H1 (cell line): ENCODE measurements around the gene PKN3.
A peak's percentile ranks its signal among the peaks of the same experiment; 100 is the strongest.

ENCODE experiments used
- ASH2L ChIP-seq: fragments of 200-600, 300-600 bp; sonication (generic); IDR thresholded peaks from one replicate; pipeline ENCODE4 v1.7.1; 2017; ENCODE audit warnings: low read length
- BACH1 ChIP-seq: IDR thresholded peaks from 2 replicates; pipeline ENCODE4 v1.6.1; 2012; ENCODE audit warnings: low read length, improper control_type of control experiment
- CBX5 ChIP-seq: fragments of 300-800, 300-1000 bp; sonication (generic); IDR thresholded peaks from 2 replicates; pipeline ENCODE4 v1.7.1; 2016; ENCODE audit warnings: antibody characterized with exemption, low read length, low read depth
- CBX8 ChIP-seq: fragments of 300-800, 300-1000 bp; sonication (generic); IDR thresholded peaks from 2 replicates; pipeline ENCODE4 v1.7.1; 2016; ENCODE audit warnings: low read depth, low read length, borderline replicate concordance
- CHD2 ChIP-seq: IDR thresholded peaks from 2 replicates; pipeline ENCODE4 v1.6.1; 2012; ENCODE audit warnings: low read length, improper control_type of control experiment
- EP300 ChIP-seq, 2 experiments: IDR thresholded peaks; 1 replicate in 1 of 2; 2 replicates in 1 of 2; pipeline ENCODE4 v1.6.1; 2011 to 2012; ENCODE audit warnings: low read depth in 2 of 2, low read length in 2 of 2, mild to moderate bottlenecking in 2 of 2, borderline replicate concordance in 1 of 2, inconsistent platforms in 1 of 2, moderate library complexity in 1 of 2
- HDAC6 ChIP-seq: IDR thresholded peaks from one replicate; pipeline ENCODE4 v1.7.1; 2012; ENCODE audit warnings: low read depth, mild to moderate bottlenecking, inconsistent platforms, low read length, moderate library complexity
- POLR2A ChIP-seq, 2 experiments: IDR thresholded peaks; 1 replicate in 1 of 2; 2 replicates in 1 of 2; pipeline ENCODE4 v1.6.1; 2011; ENCODE audit warnings: low read depth in 2 of 2, low read length in 2 of 2, mild to moderate bottlenecking in 2 of 2; ENCODE audit errors: control extremely low read depth in 1 of 2
- TAF1 ChIP-seq: IDR thresholded peaks from 2 replicates; pipeline ENCODE4 v1.6.1; 2011; ENCODE audit warnings: mild to moderate bottlenecking, low read depth, low read length
- YY1 ChIP-seq: IDR thresholded peaks from 2 replicates; pipeline ENCODE4 v1.6.1; 2011; ENCODE audit warnings: low read depth, mild to moderate bottlenecking, low read length
- TF ChIP-seq, protein P1 (sequence below): IDR thresholded peaks from 2 replicates; pipeline ENCODE4 v1.6.1; 2012; ENCODE audit warnings: low read length, inconsistent platforms
- TF ChIP-seq, protein P2 (sequence below), 3 experiments: IDR thresholded peaks; 1 replicate in 2 of 3; 2 replicates in 1 of 3; pipeline versions ENCODE4 v1.5.1 to v1.6.1; 2011; ENCODE audit warnings: low read length in 3 of 3, mild to moderate bottlenecking in 3 of 3, inconsistent platforms in 2 of 3, low read depth in 1 of 3, moderate library complexity in 1 of 3; ENCODE audit not compliant: insufficient read depth in 1 of 3; ENCODE audit errors: control extremely low read depth in 1 of 3
- TF ChIP-seq, protein P3 (sequence below): IDR thresholded peaks from 2 replicates; pipeline ENCODE4 v1.6.1; 2012; ENCODE audit warnings: inconsistent platforms

DNA sequence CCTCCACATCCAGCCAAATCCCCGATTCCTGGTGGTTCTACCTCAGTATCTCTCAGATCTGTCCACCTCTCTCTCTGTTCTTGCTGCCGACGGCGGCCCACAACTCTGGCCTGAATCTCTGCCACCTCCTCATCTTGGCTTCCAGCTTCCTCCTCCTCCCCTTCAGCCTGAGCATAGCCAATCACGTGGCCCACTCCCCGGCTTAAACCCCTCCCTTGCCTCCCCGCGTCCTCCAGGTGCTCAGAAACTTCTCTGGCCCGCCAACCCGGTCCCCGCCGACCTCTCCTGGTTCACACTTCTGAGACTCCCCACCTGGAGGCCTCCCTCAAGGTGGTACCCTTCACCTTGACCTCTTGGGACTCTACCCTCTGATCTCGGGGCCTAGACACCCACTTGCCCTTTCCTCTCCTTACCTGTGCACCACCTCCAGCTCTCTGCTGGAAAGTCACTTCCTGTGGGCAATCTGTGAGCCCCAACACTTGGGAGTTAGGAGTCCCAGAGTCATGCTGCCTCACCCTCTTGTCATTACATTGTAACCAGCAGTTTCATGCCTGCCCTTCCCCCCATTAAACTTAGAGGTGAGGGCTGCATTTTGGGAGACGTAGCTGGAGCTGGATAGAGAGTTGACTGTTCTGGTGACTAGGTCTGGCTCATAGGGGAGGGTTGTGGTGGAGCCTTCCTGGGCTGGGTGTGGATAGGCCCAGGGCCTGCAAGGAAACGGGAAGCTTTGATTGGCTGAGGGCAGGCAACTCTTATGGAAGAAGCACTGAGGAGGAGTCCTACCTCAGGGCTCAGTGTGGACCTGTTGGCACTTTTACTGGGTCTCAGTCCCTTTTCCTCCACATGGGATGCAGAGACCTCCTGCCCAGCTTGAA is 17.7 kb upstream of the PKN3 start:
- TF ChIP-seq ASH2L (no peak), CHD2 (0 out of 2 replicates have a peak, but pooled peaks have one; percentile 8), HDAC6 (no peak), BACH1 (no peak), POLR2A (IDR thresholded peaks at IDR 0.05; ENCODE audit: control extremely low read depth in 1 of 2, low read depth in 2 of 2, low read length in 2 of 2) (peak in 1 of 2 experiments; percentile 11), CBX5 (no peak), EP300 (IDR thresholded peaks at IDR 0.05; ENCODE audit: borderline replicate concordance in 1 of 2, low read depth in 2 of 2, low read length in 2 of 2) (no peak), TAF1 (peak; percentile 51; the same call in 1 of the 2 replicates), CBX8 (no peak), YY1 (0 out of 2 replicates have a peak, but pooled peaks have one; percentile 10)
- TF ChIP-seq, protein P1, sequence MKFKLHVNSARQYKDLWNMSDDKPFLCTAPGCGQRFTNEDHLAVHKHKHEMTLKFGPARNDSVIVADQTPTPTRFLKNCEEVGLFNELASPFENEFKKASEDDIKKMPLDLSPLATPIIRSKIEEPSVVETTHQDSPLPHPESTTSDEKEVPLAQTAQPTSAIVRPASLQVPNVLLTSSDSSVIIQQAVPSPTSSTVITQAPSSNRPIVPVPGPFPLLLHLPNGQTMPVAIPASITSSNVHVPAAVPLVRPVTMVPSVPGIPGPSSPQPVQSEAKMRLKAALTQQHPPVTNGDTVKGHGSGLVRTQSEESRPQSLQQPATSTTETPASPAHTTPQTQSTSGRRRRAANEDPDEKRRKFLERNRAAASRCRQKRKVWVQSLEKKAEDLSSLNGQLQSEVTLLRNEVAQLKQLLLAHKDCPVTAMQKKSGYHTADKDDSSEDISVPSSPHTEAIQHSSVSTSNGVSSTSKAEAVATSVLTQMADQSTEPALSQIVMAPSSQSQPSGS, result no peak
- TF ChIP-seq, protein P2, sequence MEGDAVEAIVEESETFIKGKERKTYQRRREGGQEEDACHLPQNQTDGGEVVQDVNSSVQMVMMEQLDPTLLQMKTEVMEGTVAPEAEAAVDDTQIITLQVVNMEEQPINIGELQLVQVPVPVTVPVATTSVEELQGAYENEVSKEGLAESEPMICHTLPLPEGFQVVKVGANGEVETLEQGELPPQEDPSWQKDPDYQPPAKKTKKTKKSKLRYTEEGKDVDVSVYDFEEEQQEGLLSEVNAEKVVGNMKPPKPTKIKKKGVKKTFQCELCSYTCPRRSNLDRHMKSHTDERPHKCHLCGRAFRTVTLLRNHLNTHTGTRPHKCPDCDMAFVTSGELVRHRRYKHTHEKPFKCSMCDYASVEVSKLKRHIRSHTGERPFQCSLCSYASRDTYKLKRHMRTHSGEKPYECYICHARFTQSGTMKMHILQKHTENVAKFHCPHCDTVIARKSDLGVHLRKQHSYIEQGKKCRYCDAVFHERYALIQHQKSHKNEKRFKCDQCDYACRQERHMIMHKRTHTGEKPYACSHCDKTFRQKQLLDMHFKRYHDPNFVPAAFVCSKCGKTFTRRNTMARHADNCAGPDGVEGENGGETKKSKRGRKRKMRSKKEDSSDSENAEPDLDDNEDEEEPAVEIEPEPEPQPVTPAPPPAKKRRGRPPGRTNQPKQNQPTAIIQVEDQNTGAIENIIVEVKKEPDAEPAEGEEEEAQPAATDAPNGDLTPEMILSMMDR (IDR thresholded peaks at IDR 0.05; ENCODE audit: control extremely low read depth in 1 of 3, insufficient read depth in 1 of 3, low read depth in 1 of 3, low read length in 3 of 3), result no peak
- TF ChIP-seq, protein P3, sequence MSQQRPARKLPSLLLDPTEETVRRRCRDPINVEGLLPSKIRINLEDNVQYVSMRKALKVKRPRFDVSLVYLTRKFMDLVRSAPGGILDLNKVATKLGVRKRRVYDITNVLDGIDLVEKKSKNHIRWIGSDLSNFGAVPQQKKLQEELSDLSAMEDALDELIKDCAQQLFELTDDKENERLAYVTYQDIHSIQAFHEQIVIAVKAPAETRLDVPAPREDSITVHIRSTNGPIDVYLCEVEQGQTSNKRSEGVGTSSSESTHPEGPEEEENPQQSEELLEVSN, result no peak
